Activated CD8-positive, alpha-beta memory T cell treated with anti-CD3 and anti-CD28 coated beads for 4 hours (primary cell): ENCODE measurements around the gene KIF24.
"Not testable (repeated sequence)": the region's sequence is repeated elsewhere in the genome, so short reads cannot be mapped to it uniquely, and the experiment has no call there.

Experiments
- DNase-seq, 2 donors: peaks; one replicate each; pipeline ENCODE4 v3.0.0-alpha.2; 2020; ENCODE audit warnings: low read depth in 2 of 2

KIF24 gene

GRCh38 chr9:34326690-34327089, 2.4 kb downstream of the KIF24 start:
- no peak for DNase-seq

GRCh38 chr9:34322899-34323591, 6.0 kb downstream of the KIF24 start:
- DNase-seq, result no peak

- DNase-seq, result no peak
Measured at GRCh38 chr9:34321451-34321850, 7.6 kb downstream of the KIF24 start.

GRCh38 chr9:34318163-34318790, 10.8 kb downstream of the KIF24 start:
- DNase-seq, result no peak

GRCh38 chr9:34317436-34317835, 11.6 kb downstream of the KIF24 start:
- no peak for DNase-seq

GRCh38 chr9:34311499-34312185, 17.4 kb downstream of the KIF24 start:
- no peak for DNase-seq

- DNase-seq, result no peak
Measured at GRCh38 chr9:34310215-34310614, 18.9 kb downstream of the KIF24 start.

- DNase-seq, result not testable (repeated sequence)
Measured at GRCh38 chr9:34308316-34308715, 20.8 kb downstream of the KIF24 start.

GRCh38 chr9:34301064-34301463, 28.0 kb downstream of the KIF24 start:
- DNase-seq, result not testable (repeated sequence)

GRCh38 chr9:34292552-34292951, 36.5 kb downstream of the KIF24 start:
- DNase-seq, result no peak

GRCh38 chr9:34291423-34291822, 37.6 kb downstream of the KIF24 start:
- DNase-seq, result no peak

- no peak for DNase-seq
Measured at GRCh38 chr9:34291023-34291422, 38.0 kb downstream of the KIF24 start.

GRCh38 chr9:34289159-34289558, 39.9 kb downstream of the KIF24 start:
- DNase-seq, result no peak

- DNase-seq, result no peak
Measured at GRCh38 chr9:34282096-34282495, 47.0 kb downstream of the KIF24 start.

GRCh38 chr9:34279411-34279810, 49.7 kb downstream of the KIF24 start:
- no peak for DNase-seq
